Panc1 (cell line): ENCODE data around the gene WDR73.

Source experiments
- POLR2AphosphoS5 ChIP-seq: IDR thresholded peaks from 2 replicates; pipeline ENCODE4 v1.6.1; 2012; ENCODE audit warnings: mild to moderate bottlenecking, low read depth, low read length, moderate library complexity
- SIN3A ChIP-seq: IDR thresholded peaks from 2 replicates; pipeline ENCODE4 v1.6.1; 2012; ENCODE audit warnings: low read depth, mild to moderate bottlenecking, low read length, moderate library complexity, borderline replicate concordance; ENCODE audit not compliant: insufficient read depth
- TCF7L2 ChIP-seq: IDR thresholded peaks from 2 replicates; pipeline ENCODE4 v1.6.1; 2011; ENCODE audit warnings: mild to moderate bottlenecking, low read depth, low read length, inconsistent platforms
- TF ChIP-seq, protein P1 (sequence below): fragments of 450-650 bp; IDR thresholded peaks from 2 replicates; pipeline ENCODE4 v1.5.1; 2017; ENCODE audit warnings: mild to moderate bottlenecking
- TF ChIP-seq, protein P2 (sequence below), 2 experiments: IDR thresholded peaks; 2 replicates each; pipeline ENCODE4 v1.6.1; 2011 to 2012; ENCODE audit warnings: low read depth in 2 of 2, control low read depth in 1 of 2, low read length in 1 of 2, mild to moderate bottlenecking in 1 of 2, moderate library complexity in 1 of 2; ENCODE audit not compliant: insufficient read depth in 1 of 2

DNA sequence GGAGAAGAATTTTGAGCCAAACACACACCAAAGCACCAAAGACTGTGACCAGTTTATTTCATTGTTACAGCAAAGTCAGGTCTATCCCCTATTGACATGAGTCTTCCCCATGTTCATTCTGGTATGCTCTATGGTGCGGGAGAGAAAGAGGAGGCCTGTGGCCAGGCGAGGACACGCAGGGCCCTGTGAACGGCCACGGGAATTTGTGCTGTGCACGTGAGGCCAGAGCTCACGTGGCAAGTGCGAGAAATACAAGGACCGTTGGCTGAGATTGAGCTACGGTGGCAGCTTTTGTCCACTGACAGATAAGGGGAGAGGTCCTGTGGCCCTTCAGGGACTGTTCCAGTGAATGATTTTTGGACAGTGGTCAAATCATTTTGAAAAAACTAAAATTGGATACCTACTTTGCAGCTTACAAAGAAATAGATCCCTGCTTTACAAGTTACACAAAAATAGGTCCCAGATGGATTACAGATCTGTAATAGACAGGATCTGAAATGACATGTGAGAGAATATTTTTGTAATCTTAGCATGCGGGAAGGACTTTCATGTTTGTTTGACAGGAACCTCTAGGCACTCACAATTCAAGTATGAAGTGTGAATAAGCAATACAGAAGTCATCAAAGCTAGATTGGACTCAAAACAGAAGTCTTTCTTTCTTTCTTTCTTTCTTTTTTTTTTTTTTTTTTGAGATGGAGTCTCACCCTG lies 44.1 kb downstream of the WDR73 start:
- TF ChIP-seq POLR2AphosphoS5 (no peak), SIN3A (no peak), TCF7L2 (no peak)
- TF ChIP-seq, protein P1, sequence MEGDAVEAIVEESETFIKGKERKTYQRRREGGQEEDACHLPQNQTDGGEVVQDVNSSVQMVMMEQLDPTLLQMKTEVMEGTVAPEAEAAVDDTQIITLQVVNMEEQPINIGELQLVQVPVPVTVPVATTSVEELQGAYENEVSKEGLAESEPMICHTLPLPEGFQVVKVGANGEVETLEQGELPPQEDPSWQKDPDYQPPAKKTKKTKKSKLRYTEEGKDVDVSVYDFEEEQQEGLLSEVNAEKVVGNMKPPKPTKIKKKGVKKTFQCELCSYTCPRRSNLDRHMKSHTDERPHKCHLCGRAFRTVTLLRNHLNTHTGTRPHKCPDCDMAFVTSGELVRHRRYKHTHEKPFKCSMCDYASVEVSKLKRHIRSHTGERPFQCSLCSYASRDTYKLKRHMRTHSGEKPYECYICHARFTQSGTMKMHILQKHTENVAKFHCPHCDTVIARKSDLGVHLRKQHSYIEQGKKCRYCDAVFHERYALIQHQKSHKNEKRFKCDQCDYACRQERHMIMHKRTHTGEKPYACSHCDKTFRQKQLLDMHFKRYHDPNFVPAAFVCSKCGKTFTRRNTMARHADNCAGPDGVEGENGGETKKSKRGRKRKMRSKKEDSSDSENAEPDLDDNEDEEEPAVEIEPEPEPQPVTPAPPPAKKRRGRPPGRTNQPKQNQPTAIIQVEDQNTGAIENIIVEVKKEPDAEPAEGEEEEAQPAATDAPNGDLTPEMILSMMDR: no peak
- TF ChIP-seq, protein P2, sequence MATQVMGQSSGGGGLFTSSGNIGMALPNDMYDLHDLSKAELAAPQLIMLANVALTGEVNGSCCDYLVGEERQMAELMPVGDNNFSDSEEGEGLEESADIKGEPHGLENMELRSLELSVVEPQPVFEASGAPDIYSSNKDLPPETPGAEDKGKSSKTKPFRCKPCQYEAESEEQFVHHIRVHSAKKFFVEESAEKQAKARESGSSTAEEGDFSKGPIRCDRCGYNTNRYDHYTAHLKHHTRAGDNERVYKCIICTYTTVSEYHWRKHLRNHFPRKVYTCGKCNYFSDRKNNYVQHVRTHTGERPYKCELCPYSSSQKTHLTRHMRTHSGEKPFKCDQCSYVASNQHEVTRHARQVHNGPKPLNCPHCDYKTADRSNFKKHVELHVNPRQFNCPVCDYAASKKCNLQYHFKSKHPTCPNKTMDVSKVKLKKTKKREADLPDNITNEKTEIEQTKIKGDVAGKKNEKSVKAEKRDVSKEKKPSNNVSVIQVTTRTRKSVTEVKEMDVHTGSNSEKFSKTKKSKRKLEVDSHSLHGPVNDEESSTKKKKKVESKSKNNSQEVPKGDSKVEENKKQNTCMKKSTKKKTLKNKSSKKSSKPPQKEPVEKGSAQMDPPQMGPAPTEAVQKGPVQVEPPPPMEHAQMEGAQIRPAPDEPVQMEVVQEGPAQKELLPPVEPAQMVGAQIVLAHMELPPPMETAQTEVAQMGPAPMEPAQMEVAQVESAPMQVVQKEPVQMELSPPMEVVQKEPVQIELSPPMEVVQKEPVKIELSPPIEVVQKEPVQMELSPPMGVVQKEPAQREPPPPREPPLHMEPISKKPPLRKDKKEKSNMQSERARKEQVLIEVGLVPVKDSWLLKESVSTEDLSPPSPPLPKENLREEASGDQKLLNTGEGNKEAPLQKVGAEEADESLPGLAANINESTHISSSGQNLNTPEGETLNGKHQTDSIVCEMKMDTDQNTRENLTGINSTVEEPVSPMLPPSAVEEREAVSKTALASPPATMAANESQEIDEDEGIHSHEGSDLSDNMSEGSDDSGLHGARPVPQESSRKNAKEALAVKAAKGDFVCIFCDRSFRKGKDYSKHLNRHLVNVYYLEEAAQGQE (IDR thresholded peaks at IDR 0.05; ENCODE audit: insufficient read depth in 1 of 2, low read depth in 2 of 2, low read length in 1 of 2): no peak
